ENCODE measurements around the gene UGT2B28.
"Not testable (repeated sequence)": the region's sequence is repeated elsewhere in the genome, so short reads cannot be mapped to it uniquely, and the experiment has no call there.

UGT2B28 gene

GRCh38 chr4:69280081-69280480 is at the start of gene UGT2B28:
TSS of gene UGT2B28 (plus strand) at chr4:69280475. CDS start at chr4:69280501, 26 bp downstream.
- DNase-seq (ENCODE audit: low read depth in 1 of 2, low spot score in 1 of 2) = not testable (repeated sequence)

- DNase-seq (ENCODE audit: low read depth in 1 of 2, low spot score in 1 of 2) = no peak
Observed at GRCh38 chr4:69239092-69239491, 41.2 kb upstream of the UGT2B28 start.

- no peak for DNase-seq (ENCODE audit: low read depth in 1 of 2, low spot score in 1 of 2)
Observed at GRCh38 chr4:69239557-69240168, 40.6 kb upstream of the UGT2B28 start.

GRCh38 chr4:69240787-69241186 is 39.5 kb upstream of the UGT2B28 start:
- DNase-seq (ENCODE audit: low read depth in 1 of 2, low spot score in 1 of 2) = not testable (repeated sequence)

- not testable (repeated sequence) for DNase-seq (ENCODE audit: low read depth in 1 of 2, low spot score in 1 of 2)
Observed at GRCh38 chr4:69241746-69242145, 38.5 kb upstream of the UGT2B28 start.

GRCh38 chr4:69242562-69243240 is 37.6 kb upstream of the UGT2B28 start:
- DNase-seq (ENCODE audit: low read depth in 1 of 2, low spot score in 1 of 2) = not testable (repeated sequence)

- DNase-seq (ENCODE audit: low read depth in 1 of 2, low spot score in 1 of 2) = not testable (repeated sequence)
Observed at GRCh38 chr4:69250884-69251283, 29.4 kb upstream of the UGT2B28 start.

GRCh38 chr4:69253147-69253772 is 27.0 kb upstream of the UGT2B28 start:
- not testable (repeated sequence) for DNase-seq (ENCODE audit: low read depth in 1 of 2, low spot score in 1 of 2)

GRCh38 chr4:69268612-69269011 is 11.7 kb upstream of the UGT2B28 start:
- DNase-seq (ENCODE audit: low read depth in 1 of 2, low spot score in 1 of 2) = not testable (repeated sequence)

GRCh38 chr4:69296356-69296755 is 16.1 kb downstream of the UGT2B28 start:
- DNase-seq (ENCODE audit: low read depth in 1 of 2, low spot score in 1 of 2) = not testable (repeated sequence)

- DNase-seq (ENCODE audit: low read depth in 1 of 2, low spot score in 1 of 2) = not testable (repeated sequence)
Observed at GRCh38 chr4:69308426-69309033, 28.3 kb downstream of the UGT2B28 start.

- not testable (repeated sequence) for DNase-seq (ENCODE audit: low read depth in 1 of 2, low spot score in 1 of 2)
Observed at GRCh38 chr4:69309549-69310076, 29.3 kb downstream of the UGT2B28 start.

GRCh38 chr4:69310262-69310661 is 30.0 kb downstream of the UGT2B28 start:
- DNase-seq (ENCODE audit: low read depth in 1 of 2, low spot score in 1 of 2) = not testable (repeated sequence)

- DNase-seq (ENCODE audit: low read depth in 1 of 2, low spot score in 1 of 2) = not testable (repeated sequence)
Observed at GRCh38 chr4:69317669-69318298, 37.5 kb downstream of the UGT2B28 start.

GRCh38 chr4:69321153-69321729 is 41.0 kb downstream of the UGT2B28 start:
- no peak for DNase-seq (ENCODE audit: low read depth in 1 of 2, low spot score in 1 of 2)

- no peak for DNase-seq (ENCODE audit: low read depth in 1 of 2, low spot score in 1 of 2)
Observed at GRCh38 chr4:69322055-69322454, 41.8 kb downstream of the UGT2B28 start.

GRCh38 chr4:69323284-69323683 is 43.0 kb downstream of the UGT2B28 start:
- no peak for DNase-seq (ENCODE audit: low read depth in 1 of 2, low spot score in 1 of 2)

GRCh38 chr4:69330345-69331047 is 50.2 kb downstream of the UGT2B28 start:
- no peak for DNase-seq (ENCODE audit: low read depth in 1 of 2, low spot score in 1 of 2)

- not testable (repeated sequence) for DNase-seq (ENCODE audit: low read depth in 1 of 2, low spot score in 1 of 2)
Observed at GRCh38 chr4:69331304-69331703, 51.0 kb downstream of the UGT2B28 start.

GRCh38 chr4:69335485-69335884 is 55.2 kb downstream of the UGT2B28 start:
- not testable (repeated sequence) for DNase-seq (ENCODE audit: low read depth in 1 of 2, low spot score in 1 of 2)

Measured in activated T-helper 1 cell treated with anti-CD3 and anti-CD28 coated beads, Interleukin-2, amount 50 U/mL, for 16 hours (primary cell).